GM12878 (cell line): ENCODE measurements around the gene ARSA. TPM values are rescaled to one million over a fixed set of nuclear protein-coding genes. Genes with fewer than 3 reads are reported as not detected.

Source experiments
- HDGF ChIP-seq: fragments of 450-650 bp; IDR thresholded peaks from 2 replicates; pipeline ENCODE4 v1.6.1; 2016; ENCODE audit warnings: antibody characterized with exemption
- MTA2 ChIP-seq: fragments of 450-650 bp; IDR thresholded peaks from 2 replicates; pipeline ENCODE4 v1.6.1; 2016; ENCODE audit warnings: low read depth, mild to moderate bottlenecking, moderate library complexity
- RELA ChIP-seq: fragments of 450-650 bp; IDR thresholded peaks from 2 replicates; pipeline ENCODE4 v1.8.0; 2014; ENCODE audit warnings: borderline replicate concordance; ENCODE audit not compliant: partially characterized antibody
- SP1 ChIP-seq: IDR thresholded peaks from one replicate; pipeline ENCODE4 v1.6.1; 2011; ENCODE audit warnings: low read depth, low read length
- SUZ12 ChIP-seq: fragments of 200-600 bp; sonication (generic); IDR thresholded peaks from one replicate; pipeline ENCODE4 v1.6.1; 2018; ENCODE audit warnings: antibody characterized with exemption, mild to moderate bottlenecking; ENCODE audit not compliant: unreplicated experiment
- polyA plus RNA-seq, 11 experiments: library from polyadenylated mRNA; depleted of rRNA in 4 of 11; unstranded in 6 of 11; stranded (reverse) in 5 of 11; fragments of >200 nt; fragmentation: Nextera tagmentation in 4 of 11; fragmentation: Illumina TruSeq in 1 of 11; extraction: Ambion mirVana in 4 of 11; extraction: Trizol in 1 of 11; gene quantifications; 1 replicate in 1 of 11; 2 replicates in 10 of 11; pipeline versions ENCODE4 v1.2.1 to v1.2.3, GENCODE V29; 2011 to 2016; ENCODE audit warnings: inconsistent platforms in 2 of 11, missing spikeins in 2 of 11, low read depth in 1 of 11
- total RNA-seq, 4 experiments: library from RNA; depleted of rRNA in 3 of 4; stranded (reverse); fragments of >200 nt in 3 of 4; fragmentation: Illumina TruSeq in 1 of 4; extraction: Trizol in 1 of 4; gene quantifications; 2 replicates each; pipeline versions ENCODE4 v1.2.1 to v1.2.3, GENCODE V29; 2013 to 2021
- TF ChIP-seq, protein P1 (sequence below): fragments of 450-650 bp; formaldehyde crosslinking; IDR thresholded peaks from 2 replicates; pipeline ENCODE4 v1.4.0; 2022; ENCODE audit warnings: mild to moderate bottlenecking, moderate library complexity
- TF ChIP-seq, protein P2 (sequence below): fragments of 450-650 bp; conservative IDR thresholded peaks from 2 replicates; pipeline ENCODE4 v1.6.1; 2017; ENCODE audit warnings: mild to moderate bottlenecking, moderate library complexity

ARSA gene
- total and polyA plus RNA-seq, 10 of the 15 experiments (the other 5 are each of a cell fraction or from before 2014, with no cell fraction given), result 0.39 to 26.3 (median 9.8) TPM

- TF ChIP-seq, protein P1, sequence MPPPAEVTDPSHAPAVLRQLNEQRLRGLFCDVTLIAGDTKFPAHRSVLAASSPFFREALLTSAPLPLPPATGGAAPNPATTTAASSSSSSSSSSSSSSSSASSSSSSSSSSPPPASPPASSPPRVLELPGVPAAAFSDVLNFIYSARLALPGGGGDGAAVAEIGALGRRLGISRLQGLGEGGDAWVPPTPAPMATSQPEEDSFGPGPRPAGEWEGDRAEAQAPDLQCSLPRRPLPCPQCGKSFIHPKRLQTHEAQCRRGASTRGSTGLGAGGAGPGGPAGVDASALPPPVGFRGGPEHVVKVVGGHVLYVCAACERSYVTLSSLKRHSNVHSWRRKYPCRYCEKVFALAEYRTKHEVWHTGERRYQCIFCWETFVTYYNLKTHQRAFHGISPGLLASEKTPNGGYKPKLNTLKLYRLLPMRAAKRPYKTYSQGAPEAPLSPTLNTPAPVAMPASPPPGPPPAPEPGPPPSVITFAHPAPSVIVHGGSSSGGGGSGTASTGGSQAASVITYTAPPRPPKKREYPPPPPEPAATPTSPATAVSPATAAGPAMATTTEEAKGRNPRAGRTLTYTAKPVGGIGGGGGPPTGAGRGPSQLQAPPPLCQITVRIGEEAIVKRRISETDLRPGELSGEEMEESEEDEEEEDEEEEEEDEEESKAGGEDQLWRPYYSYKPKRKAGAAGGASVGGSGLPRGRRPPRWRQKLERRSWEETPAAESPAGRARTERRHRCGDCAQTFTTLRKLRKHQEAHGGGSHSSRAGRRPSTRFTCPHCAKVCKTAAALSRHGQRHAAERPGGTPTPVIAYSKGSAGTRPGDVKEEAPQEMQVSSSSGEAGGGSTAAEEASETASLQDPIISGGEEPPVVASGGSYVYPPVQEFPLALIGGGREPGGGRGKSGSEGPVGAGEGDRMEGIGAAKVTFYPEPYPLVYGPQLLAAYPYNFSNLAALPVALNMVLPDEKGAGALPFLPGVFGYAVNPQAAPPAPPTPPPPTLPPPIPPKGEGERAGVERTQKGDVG, result no peak
- TF ChIP-seq, protein P2, sequence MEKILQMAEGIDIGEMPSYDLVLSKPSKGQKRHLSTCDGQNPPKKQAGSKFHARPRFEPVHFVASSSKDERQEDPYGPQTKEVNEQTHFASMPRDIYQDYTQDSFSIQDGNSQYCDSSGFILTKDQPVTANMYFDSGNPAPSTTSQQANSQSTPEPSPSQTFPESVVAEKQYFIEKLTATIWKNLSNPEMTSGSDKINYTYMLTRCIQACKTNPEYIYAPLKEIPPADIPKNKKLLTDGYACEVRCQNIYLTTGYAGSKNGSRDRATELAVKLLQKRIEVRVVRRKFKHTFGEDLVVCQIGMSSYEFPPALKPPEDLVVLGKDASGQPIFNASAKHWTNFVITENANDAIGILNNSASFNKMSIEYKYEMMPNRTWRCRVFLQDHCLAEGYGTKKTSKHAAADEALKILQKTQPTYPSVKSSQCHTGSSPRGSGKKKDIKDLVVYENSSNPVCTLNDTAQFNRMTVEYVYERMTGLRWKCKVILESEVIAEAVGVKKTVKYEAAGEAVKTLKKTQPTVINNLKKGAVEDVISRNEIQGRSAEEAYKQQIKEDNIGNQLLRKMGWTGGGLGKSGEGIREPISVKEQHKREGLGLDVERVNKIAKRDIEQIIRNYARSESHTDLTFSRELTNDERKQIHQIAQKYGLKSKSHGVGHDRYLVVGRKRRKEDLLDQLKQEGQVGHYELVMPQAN, result no peak
- TF ChIP-seq SP1, result no peak
- no peak for TF ChIP-seq RELA
- TF ChIP-seq MTA2, result no peak
- no peak for TF ChIP-seq SUZ12
- no peak for TF ChIP-seq HDGF
These were observed 49.1 kb downstream of the ARSA start (continued) for GRCh38 chr22:50578776-50579310.
